SHP77 (cell line): Measurements from ENCODE around the gene SLC39A9.

Experiments used
- DNase-seq, 2 experiments: peaks; one replicate each; lab custom pipeline; 2025; lab: John Stamatoyannopoulos, UW

SLC39A9 gene

GRCh38 chr14:69500096-69500495 lies 101.6 kb downstream of the SLC39A9 start:
- DNase-seq, result no peak

- DNase-seq, result no peak
Measured at GRCh38 chr14:69500736-69501135, 102.2 kb downstream of the SLC39A9 start.

GRCh38 chr14:69501423-69501838 lies 102.9 kb downstream of the SLC39A9 start:
- no peak for DNase-seq

- DNase-seq, result no peak
Measured at GRCh38 chr14:69504775-69505174, 106.3 kb downstream of the SLC39A9 start.

GRCh38 chr14:69505338-69506240 lies 107.1 kb downstream of the SLC39A9 start:
- no peak for DNase-seq

- DNase-seq, result no peak
Measured at GRCh38 chr14:69506241-69506595, 107.7 kb downstream of the SLC39A9 start.
